HG03060 (cell line): Measurements from ENCODE around the gene SLC5A12.

Experiments used
- ATAC-seq: cut with Tn5 transposase; IDR thresholded peaks from one replicate; pipeline ENCODE4 v1.9.1; 2021; ENCODE audit warnings: low read depth, moderate number of reproducible peaks; ENCODE audit not compliant: unreplicated experiment

SLC5A12 gene

GRCh38 chr11:26719998-26720397, 1.9 kb downstream of the SLC5A12 start:
- no peak for ATAC-seq

DNA sequence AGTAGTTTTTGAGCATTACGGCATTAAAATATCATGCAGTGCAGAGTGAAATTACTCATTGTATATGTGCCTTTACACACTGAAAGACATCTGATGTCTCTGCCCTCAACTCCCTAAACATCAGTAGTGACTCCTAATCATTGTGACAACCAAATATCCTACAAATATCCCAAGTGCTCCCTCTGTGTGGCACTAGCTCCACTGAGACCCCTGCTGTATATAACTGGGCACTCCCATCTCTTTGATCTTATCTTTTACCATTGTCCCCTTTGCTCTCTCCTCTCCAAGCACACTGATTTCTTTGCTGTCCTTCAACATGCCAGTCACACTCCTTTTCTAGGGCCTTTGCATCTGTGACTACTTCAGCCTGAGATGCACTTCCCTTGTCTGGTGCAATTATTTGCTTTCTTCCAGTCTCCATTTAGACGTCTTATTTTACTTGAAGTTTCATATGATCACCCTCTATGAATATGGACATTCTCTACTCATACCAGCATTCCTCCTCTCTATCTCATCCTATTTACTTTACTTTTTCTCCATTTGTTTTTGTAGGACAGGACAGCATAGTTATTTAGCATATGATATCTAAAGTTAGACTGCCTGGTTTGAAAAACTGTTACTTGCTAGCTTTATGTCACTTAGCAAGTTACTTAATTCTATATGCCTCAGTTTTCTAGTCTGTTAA, 2.4 kb downstream of the SLC5A12 start:
- ATAC-seq = no peak

DNA sequence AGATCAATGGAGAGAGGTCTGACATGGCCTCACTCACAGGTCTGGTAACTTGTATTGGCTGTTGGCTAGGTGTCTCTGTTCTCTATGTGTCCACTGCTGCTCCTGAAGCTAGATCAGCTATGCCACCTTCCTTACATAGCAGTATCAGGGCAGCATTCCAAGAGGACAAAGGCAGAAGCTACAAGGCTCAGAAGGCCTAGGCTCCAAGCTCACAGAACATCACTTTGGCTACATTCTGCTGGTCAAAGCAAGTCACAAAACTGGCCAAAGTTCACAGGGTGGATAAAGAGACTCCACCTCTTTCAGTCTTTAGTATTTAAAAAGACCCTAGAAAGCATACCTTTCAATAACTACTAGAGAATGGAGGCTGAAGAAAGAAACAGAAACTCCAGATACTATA, 4.1 kb downstream of the SLC5A12 start:
- ATAC-seq = no peak

- ATAC-seq = no peak
These were observed 6.7 kb downstream of the SLC5A12 start for GRCh38 chr11:26715133-26715532.

DNA sequence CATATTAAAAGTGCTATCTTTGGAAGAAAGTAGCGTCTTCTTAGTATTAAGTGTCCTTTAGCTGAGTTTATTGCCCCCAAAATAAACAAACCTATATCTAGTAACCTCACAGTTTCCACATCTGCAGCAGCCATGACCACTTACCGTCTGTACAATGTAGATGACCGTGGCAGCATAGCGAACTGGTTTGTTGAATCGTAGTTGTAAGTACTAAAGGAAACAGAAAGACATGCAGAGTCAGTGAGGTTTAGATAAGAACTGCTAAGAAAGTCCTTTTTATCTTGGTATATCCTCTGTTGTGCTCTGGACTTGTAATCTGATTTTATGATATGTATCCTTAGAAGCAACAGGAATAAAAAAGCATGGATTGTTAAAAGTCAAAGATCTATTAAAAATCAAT, 9.4 kb downstream of the SLC5A12 start:
- ATAC-seq = no peak

GRCh38 chr11:26710489-26710888, 11.4 kb downstream of the SLC5A12 start:
- ATAC-seq = no peak

DNA sequence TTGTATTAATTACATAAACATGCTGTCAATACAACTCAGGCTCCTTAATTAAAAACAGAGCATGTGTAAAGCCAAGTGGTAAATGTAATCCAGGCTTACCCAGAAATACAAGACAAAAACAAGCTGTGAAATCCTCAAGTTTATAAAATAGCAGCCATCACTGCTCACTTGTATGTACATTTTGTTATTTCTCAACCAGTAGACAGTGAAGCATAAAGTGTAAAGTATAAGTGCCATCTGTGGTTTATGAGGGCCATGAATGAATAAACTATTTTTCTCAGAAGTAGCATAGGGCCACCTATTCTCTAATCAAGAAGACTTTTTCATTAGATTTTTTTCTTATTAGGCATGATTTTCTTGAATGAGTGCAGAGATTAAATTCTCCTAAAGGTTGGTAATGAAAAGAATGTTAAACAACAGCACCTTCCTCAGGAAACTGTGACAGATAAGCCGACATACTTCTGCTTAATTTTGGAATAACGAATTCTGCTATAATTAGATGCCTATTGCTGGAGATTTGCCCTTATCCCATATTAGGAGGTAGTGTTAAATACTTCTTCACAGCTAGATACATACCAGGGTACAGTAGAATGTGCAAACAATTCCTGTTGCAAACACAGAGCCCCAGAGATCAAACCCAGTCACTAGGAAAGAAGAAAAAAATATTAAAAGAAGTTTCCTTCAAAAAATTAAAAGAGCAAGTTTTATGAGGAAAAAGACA, 13.0 kb downstream of the SLC5A12 start:
- no peak for ATAC-seq

DNA sequence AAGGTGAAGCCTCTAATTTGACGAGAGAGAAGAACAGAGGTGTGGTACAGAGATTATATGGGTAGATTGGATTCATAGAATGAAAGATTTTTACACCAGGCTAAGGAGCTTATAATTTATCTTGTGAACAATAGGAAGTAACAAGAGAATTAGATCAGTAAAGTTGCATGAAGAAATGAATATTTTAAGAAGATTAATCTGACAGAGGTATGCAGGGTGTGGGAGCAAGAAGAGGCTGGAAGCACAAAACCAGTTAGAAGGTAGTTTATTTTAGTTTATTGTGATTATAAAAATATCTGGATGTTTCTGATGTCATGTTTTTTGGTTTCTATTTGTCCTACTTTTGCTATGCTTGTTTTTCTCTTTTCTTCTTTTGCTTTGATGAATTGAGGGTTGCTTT, 15.7 kb downstream of the SLC5A12 start:
- ATAC-seq = no peak

- ATAC-seq = no peak
These were observed 17.6 kb downstream of the SLC5A12 start for GRCh38 chr11:26704249-26704648.

- ATAC-seq = no peak
These were observed 18.3 kb downstream of the SLC5A12 start for GRCh38 chr11:26703411-26704191.

DNA sequence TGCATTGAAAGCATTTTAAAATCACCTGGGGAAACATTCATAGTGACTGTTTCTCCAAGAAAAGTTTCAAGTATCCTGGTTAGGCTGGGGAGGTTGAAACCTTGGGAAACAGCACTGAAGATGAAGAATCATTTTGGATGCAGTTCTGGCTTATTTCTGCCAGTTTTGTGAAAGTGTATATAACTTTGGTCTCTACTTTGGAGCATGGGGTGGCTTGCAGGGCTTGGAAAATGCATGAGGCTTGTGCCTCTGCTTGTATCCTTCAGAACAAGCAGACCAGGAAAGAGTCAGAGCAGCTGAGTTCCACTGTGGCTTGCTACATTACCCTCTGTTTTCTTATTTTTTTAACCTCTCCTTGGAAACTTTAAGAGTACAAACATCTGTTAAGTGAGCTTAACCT, 19.5 kb downstream of the SLC5A12 start:
- no peak for ATAC-seq

DNA sequence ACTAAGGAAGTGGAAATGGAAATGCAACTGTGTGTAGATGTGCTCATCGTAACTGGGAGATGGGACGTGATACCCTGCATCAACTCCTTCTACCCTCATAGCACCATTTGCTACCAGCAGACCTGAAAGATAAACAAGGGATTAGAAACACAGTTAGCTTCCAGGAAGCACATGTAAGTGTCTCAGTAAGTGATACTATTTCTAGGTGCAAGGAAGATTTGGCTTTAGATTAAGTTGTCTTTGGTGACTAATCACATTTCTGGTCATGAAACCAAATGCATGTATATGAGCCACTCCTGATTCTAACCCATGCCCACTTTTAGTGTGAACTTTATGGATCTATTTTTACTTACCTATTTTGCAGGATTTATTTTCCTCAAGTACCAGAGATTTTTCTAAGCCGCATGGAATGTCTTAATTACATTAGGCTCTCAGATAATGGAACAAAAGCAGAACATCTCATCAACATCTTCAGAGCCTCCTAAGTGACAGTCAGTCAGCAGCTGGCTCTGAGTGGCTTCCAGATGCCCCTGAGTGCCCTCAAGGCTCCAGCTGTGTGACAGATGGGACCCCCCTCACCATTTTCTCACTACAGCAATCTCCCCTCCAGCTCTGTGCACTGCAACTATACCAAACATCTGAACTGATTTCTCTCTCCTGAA, 21.2 kb downstream of the SLC5A12 start:
- ATAC-seq = no peak

- ATAC-seq = no peak
These were observed 23.6 kb downstream of the SLC5A12 start for GRCh38 chr11:26698224-26698623.

- ATAC-seq = no peak
These were observed 25.5 kb downstream of the SLC5A12 start for GRCh38 chr11:26696330-26696729.

DNA sequence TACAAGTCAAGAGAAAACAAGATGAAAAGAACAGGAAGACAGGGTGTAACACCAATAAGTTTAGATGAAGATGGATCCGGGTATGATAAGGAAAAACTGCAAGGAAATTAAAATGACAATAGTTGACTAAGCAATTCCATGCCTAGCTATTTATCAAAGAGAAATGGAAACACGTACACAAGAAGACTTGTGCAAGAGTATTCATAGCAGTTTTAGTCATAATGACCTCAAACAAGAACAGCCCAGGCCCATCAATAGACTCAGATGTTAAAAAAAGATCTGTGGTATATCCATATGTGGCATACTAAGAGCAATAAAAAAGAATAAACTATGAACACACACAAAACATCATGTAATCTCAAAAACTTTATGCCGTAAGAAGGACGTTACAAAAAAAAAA, 33.2 kb downstream of the SLC5A12 start:
- ATAC-seq = no peak

DNA sequence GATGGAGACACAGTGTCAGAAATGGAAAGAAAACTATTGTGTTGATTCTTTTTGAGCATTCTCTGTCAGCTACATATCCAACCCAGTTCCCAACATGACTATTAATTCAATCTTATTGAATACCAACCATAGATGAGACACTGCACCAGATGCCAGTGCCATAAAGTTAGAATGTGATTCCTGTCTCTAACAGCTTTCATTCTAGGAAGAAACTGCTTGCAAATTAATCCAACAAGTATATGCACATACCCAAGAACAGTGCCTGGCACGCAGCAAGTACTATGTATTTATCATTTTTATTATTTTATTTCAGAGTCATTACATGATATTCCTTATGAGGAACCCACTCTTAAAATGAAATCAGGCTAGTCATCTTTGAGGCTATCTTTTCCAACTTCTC, 34.5 kb downstream of the SLC5A12 start:
- no peak for ATAC-seq

- no peak for ATAC-seq
These were observed 44.3 kb downstream of the SLC5A12 start for GRCh38 chr11:26677566-26677965.

- no peak for ATAC-seq
These were observed 45.2 kb downstream of the SLC5A12 start for GRCh38 chr11:26676641-26677040.

GRCh38 chr11:26675233-26675928, 46.5 kb downstream of the SLC5A12 start:
- ATAC-seq = no peak

- ATAC-seq = no peak
These were observed 55.9 kb downstream of the SLC5A12 start for GRCh38 chr11:26665946-26666345.
